ENCODE data around the gene OPN1SW.

Gene OPN1SW

GRCh38 chr7:128731184-128731583, 44.4 kb downstream of the OPN1SW start:
- no peak for DNase-seq

DNA sequence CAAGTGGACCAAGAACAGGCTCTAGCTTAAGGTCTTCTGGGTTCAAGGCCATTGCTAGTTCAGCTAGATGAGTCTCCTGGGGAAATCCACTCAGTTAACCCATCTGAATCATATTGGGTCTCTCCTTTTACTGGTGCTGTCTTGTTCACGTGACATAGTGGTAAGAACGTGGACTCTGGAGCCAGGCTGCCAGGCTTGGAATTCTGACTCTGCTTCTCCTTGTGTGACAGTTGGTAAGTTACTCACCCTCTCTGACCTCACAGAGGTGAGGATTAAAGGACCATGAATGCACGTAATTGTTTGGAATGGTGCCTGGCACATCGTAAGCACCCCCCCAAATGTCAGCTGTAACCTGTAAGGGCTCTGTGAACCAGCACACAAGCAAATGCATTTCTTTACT, 46.1 kb downstream of the OPN1SW start:
- DNase-seq: no peak

GRCh38 chr7:128728598-128728997, 47.0 kb downstream of the OPN1SW start:
- DNase-seq: no peak

- DNase-seq: no peak
Measured at GRCh38 chr7:128727239-128727638, 48.4 kb downstream of the OPN1SW start.

DNA sequence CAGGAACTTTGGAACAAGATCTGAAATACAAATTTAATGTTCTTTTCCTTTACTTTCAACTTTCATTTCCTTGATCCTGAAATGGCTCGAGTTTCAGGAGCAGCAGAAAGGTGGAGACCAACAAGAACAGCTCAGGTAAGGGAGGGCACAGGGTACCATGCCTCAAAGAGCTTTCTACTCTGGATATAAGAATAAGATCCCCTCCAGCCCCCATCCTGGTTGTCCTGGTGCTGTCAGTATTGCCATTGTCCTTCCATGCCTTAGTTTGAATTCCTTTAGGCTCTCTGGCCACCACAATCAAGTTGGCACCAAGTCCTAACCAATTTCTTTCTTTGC, 48.9 kb downstream of the OPN1SW start:
- DNase-seq: no peak

GRCh38 chr7:128726059-128726736, 49.4 kb downstream of the OPN1SW start:
- no peak for DNase-seq

- DNase-seq: no peak
Measured at GRCh38 chr7:128725531-128725930, 50.1 kb downstream of the OPN1SW start.

DNA sequence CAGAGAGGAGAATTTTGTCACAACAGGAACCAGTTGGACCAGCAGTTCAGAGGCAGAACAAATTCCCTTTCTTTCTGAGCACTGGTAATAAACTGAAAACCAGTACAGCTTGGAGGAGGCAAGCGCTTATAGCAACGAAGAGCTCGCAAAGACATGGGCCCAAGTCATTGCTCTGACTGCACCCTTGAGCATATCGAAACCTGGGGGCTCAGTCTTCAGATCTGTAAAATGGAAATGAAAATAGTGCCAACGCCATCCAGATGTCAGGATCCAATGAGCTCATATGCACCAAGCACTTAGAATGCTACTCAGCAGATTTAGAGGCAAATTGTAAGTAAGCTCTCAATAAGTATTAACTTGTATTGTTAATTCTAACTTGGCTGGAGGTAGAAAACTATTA, 50.9 kb downstream of the OPN1SW start:
- DNase-seq: no peak

Data from NCI-H69 (cell line).